ENCODE measurements around the gene CADM3. TPM values are rescaled to one million over a fixed set of nuclear protein-coding genes. Genes with fewer than 3 reads are reported as not detected.

Gene CADM3
- total RNA-seq, 2 donors from 2014 or later = 6.8 to 45.0 TPM

GRCh38 chr1:159200769-159201168 lies 29.4 kb downstream of the CADM3 start:
- intact Hi-C loops (cut with DNase I) = no loop called here
- DNase-seq (ENCODE audit: low spot score) = no peak

- intact Hi-C loops (cut with DNase I) = no loop called here
- DNase-seq (ENCODE audit: low spot score) = no peak
Observed at GRCh38 chr1:159201642-159202041, 30.2 kb downstream of the CADM3 start.

- DNase-seq (ENCODE audit: low spot score) = no peak
- intact Hi-C loops (cut with DNase I) = no loop called here
Observed at GRCh38 chr1:159203610-159204009, 32.2 kb downstream of the CADM3 start.

- intact Hi-C loops (cut with DNase I) = no loop called here
Observed at GRCh38 chr1:159204161-159205141, 33.0 kb downstream of the CADM3 start, which contains the start of gene ACKR1. ACKR1 (plus strand) TSS chr1:159204875; CDS start chr1:159204960, 85 bp downstream.

GRCh38 chr1:159205225-159205624 lies 33.8 kb downstream of the CADM3 start:
- no peak for DNase-seq (ENCODE audit: low spot score)
- intact Hi-C loops (cut with DNase I) = no loop called here

More at GRCh38 chr1:159204161-159205141, 33.0 kb downstream of the CADM3 start, which contains the start of gene ACKR1:
- DNase-seq (ENCODE audit: low spot score) = no peak

- DNase-seq (ENCODE audit: low spot score) = no peak
- intact Hi-C loops (cut with DNase I) = no loop called here
Observed at GRCh38 chr1:159206110-159206509, 34.7 kb downstream of the CADM3 start.

GRCh38 chr1:159207080-159207479 lies 35.7 kb downstream of the CADM3 start:
- intact Hi-C loops (cut with DNase I) = no loop called here
- DNase-seq (ENCODE audit: low spot score) = no peak

- intact Hi-C loops (cut with DNase I) = no loop called here
- DNase-seq (ENCODE audit: low spot score) = no peak
Observed at GRCh38 chr1:159207774-159208173, 36.4 kb downstream of the CADM3 start.

- intact Hi-C loops (cut with DNase I) = no loop called here
- no peak for DNase-seq (ENCODE audit: low spot score)
Observed at GRCh38 chr1:159208175-159208825, 36.9 kb downstream of the CADM3 start.

GRCh38 chr1:159209061-159209460 lies 37.6 kb downstream of the CADM3 start:
- intact Hi-C loops (cut with DNase I) = no loop called here
- DNase-seq (ENCODE audit: low spot score) = no peak

GRCh38 chr1:159211331-159212136 lies 40.1 kb downstream of the CADM3 start:
- intact Hi-C loops (cut with DNase I) = no loop called here
- no peak for DNase-seq (ENCODE audit: low spot score)

- DNase-seq (ENCODE audit: low spot score) = no peak
- intact Hi-C loops (cut with DNase I) = no loop called here
Observed at GRCh38 chr1:159212596-159212995, 41.2 kb downstream of the CADM3 start.

- intact Hi-C loops (cut with DNase I) = no loop called here
- no peak for DNase-seq (ENCODE audit: low spot score)
Observed at GRCh38 chr1:159214149-159214760, 42.8 kb downstream of the CADM3 start.

GRCh38 chr1:159218649-159219636 lies 47.5 kb downstream of the CADM3 start:
- no peak for DNase-seq (ENCODE audit: low spot score)
- intact Hi-C loops (cut with DNase I) = no loop called here

GRCh38 chr1:159222075-159222865 lies 50.9 kb downstream of the CADM3 start:
- intact Hi-C loops (cut with DNase I) = no loop called here
- DNase-seq (ENCODE audit: low spot score) = no peak

GRCh38 chr1:159223004-159223403 lies 51.6 kb downstream of the CADM3 start:
- intact Hi-C loops (cut with DNase I) = no loop called here
- no peak for DNase-seq (ENCODE audit: low spot score)

- intact Hi-C loops (cut with DNase I) = no loop called here
- DNase-seq (ENCODE audit: low spot score) = no peak
Observed at GRCh38 chr1:159228554-159228953, 57.1 kb downstream of the CADM3 start.

Data from posterior vena cava (tissue), 2 donors.